ENCODE data around the gene MTUS2.
"Not testable (repeated sequence)": the region's sequence is repeated elsewhere in the genome, so short reads cannot be mapped to it uniquely, and the experiment has no call there.

The MTUS2 gene

GRCh38 chr13:29379281-29379680, 559.1 kb downstream of the MTUS2 start:
- FAIRE-seq: no peak
- no peak for DNase-seq (ENCODE audit: insufficient read length, low spot score)

- DNase-seq (ENCODE audit: insufficient read length, low spot score) (no peak), FAIRE-seq (no peak)
Measured at GRCh38 chr13:29379865-29380264, 559.7 kb downstream of the MTUS2 start.

GRCh38 chr13:29382021-29382420, 561.9 kb downstream of the MTUS2 start:
- FAIRE-seq: no peak
- DNase-seq (ENCODE audit: insufficient read length, low spot score): no peak

- DNase-seq (ENCODE audit: insufficient read length, low spot score): no peak
- no peak for FAIRE-seq
Measured at GRCh38 chr13:29383476-29383875, 563.3 kb downstream of the MTUS2 start.

GRCh38 chr13:29384466-29384865, 564.3 kb downstream of the MTUS2 start:
- FAIRE-seq: no peak
- DNase-seq (ENCODE audit: insufficient read length, low spot score): no peak

GRCh38 chr13:29384871-29385270, 564.7 kb downstream of the MTUS2 start:
- FAIRE-seq (no peak), DNase-seq (ENCODE audit: insufficient read length, low spot score) (no peak)

- FAIRE-seq: no peak
- DNase-seq (ENCODE audit: insufficient read length, low spot score): no peak
Measured at GRCh38 chr13:29386246-29386645, 566.1 kb downstream of the MTUS2 start.

GRCh38 chr13:29390598-29390997, 570.5 kb downstream of the MTUS2 start:
- DNase-seq (ENCODE audit: insufficient read length, low spot score); FAIRE-seq: not testable (repeated sequence)

- DNase-seq (ENCODE audit: insufficient read length, low spot score) (no peak), FAIRE-seq (no peak)
Measured at GRCh38 chr13:29396446-29396845, 576.3 kb downstream of the MTUS2 start.

GRCh38 chr13:29397265-29397664, 577.1 kb downstream of the MTUS2 start:
- DNase-seq (ENCODE audit: insufficient read length, low spot score) (no peak), FAIRE-seq (no peak)

- FAIRE-seq (no peak), DNase-seq (ENCODE audit: insufficient read length, low spot score) (no peak)
Measured at GRCh38 chr13:29402166-29402636, 582.1 kb downstream of the MTUS2 start.

- FAIRE-seq: no peak
- DNase-seq (ENCODE audit: insufficient read length, low spot score): no peak
Measured at GRCh38 chr13:29405401-29405800, 585.3 kb downstream of the MTUS2 start.

GRCh38 chr13:29411481-29411880, 591.3 kb downstream of the MTUS2 start:
- DNase-seq (ENCODE audit: insufficient read length, low spot score) (no peak), FAIRE-seq (no peak)

- DNase-seq (ENCODE audit: insufficient read length, low spot score) (no peak), FAIRE-seq (no peak)
Measured at GRCh38 chr13:29418026-29418425, 597.9 kb downstream of the MTUS2 start.

GRCh38 chr13:29421118-29421517, 601.0 kb downstream of the MTUS2 start:
- FAIRE-seq (no peak), DNase-seq (ENCODE audit: insufficient read length, low spot score) (no peak)

- no peak for FAIRE-seq
- no peak for DNase-seq (ENCODE audit: insufficient read length, low spot score)
Measured at GRCh38 chr13:29422015-29422414, 601.9 kb downstream of the MTUS2 start.

- no peak for DNase-seq (ENCODE audit: insufficient read length, low spot score)
- FAIRE-seq: no peak
Measured at GRCh38 chr13:29423050-29423449, 602.9 kb downstream of the MTUS2 start.

- no peak for FAIRE-seq
- no peak for DNase-seq (ENCODE audit: insufficient read length, low spot score)
Measured at GRCh38 chr13:29427937-29428309, 607.8 kb downstream of the MTUS2 start.

- DNase-seq (ENCODE audit: insufficient read length, low spot score): peak; percentile 20
Measured at GRCh38 chr13:29428310-29429181, 608.4 kb downstream of the MTUS2 start.

GRCh38 chr13:29429286-29429900, 609.3 kb downstream of the MTUS2 start:
- DNase-seq (ENCODE audit: insufficient read length, low spot score) (no peak), FAIRE-seq (no peak)

More at GRCh38 chr13:29428310-29429181, 608.4 kb downstream of the MTUS2 start:
- no peak for FAIRE-seq

- no peak for FAIRE-seq
- no peak for DNase-seq (ENCODE audit: insufficient read length, low spot score)
Measured at GRCh38 chr13:29434217-29434945, 614.2 kb downstream of the MTUS2 start.
